ENCODE data around the gene RHOBTB1.
A peak's percentile ranks its signal among the peaks of the same experiment; 100 is the strongest.

The RHOBTB1 gene

GRCh38 chr10:60965696-60966095 lies 21.7 kb upstream of the RHOBTB1 start:
- no peak for DNase-seq (ENCODE audit: low spot score)

GRCh38 chr10:60964257-60965235 lies 20.6 kb upstream of the RHOBTB1 start:
- DNase-seq (ENCODE audit: low spot score): peak; percentile 90

GRCh38 chr10:60963441-60964256 lies 19.7 kb upstream of the RHOBTB1 start:
- no peak for DNase-seq (ENCODE audit: low spot score)

GRCh38 chr10:60962946-60963345 lies 19.0 kb upstream of the RHOBTB1 start:
- DNase-seq (ENCODE audit: low spot score): no peak

GRCh38 chr10:60960913-60961312 lies 16.9 kb upstream of the RHOBTB1 start:
- no peak for DNase-seq (ENCODE audit: low spot score)

GRCh38 chr10:60960031-60960430 lies 16.0 kb upstream of the RHOBTB1 start:
- DNase-seq (ENCODE audit: low spot score): no peak

GRCh38 chr10:60958892-60959601 lies 15.1 kb upstream of the RHOBTB1 start:
- DNase-seq (ENCODE audit: low spot score): no peak

- no peak for DNase-seq (ENCODE audit: low spot score)
Observed at GRCh38 chr10:60957667-60958221, 13.8 kb upstream of the RHOBTB1 start.

GRCh38 chr10:60955957-60956425 lies 12.0 kb upstream of the RHOBTB1 start:
- DNase-seq (ENCODE audit: low spot score): no peak

GRCh38 chr10:60955316-60955715 lies 11.3 kb upstream of the RHOBTB1 start:
- no peak for DNase-seq (ENCODE audit: low spot score)

- no peak for DNase-seq (ENCODE audit: low spot score)
Observed at GRCh38 chr10:60954035-60954434, 10.1 kb upstream of the RHOBTB1 start.

- no peak for DNase-seq (ENCODE audit: low spot score)
Observed at GRCh38 chr10:60953420-60953819, 9.4 kb upstream of the RHOBTB1 start.

- DNase-seq (ENCODE audit: low spot score): no peak
Observed at GRCh38 chr10:60952846-60953220, 8.8 kb upstream of the RHOBTB1 start.

- DNase-seq (ENCODE audit: low spot score): no peak
Observed at GRCh38 chr10:60952067-60952845, 8.3 kb upstream of the RHOBTB1 start.

- DNase-seq (ENCODE audit: low spot score): no peak
Observed at GRCh38 chr10:60951272-60951724, 7.3 kb upstream of the RHOBTB1 start.

- no peak for DNase-seq (ENCODE audit: low spot score)
Observed at GRCh38 chr10:60950300-60950699, 6.3 kb upstream of the RHOBTB1 start.

- no peak for DNase-seq (ENCODE audit: low spot score)
Observed at GRCh38 chr10:60948851-60949250, 4.9 kb upstream of the RHOBTB1 start.

- DNase-seq (ENCODE audit: low spot score): no peak
Observed at GRCh38 chr10:60944910-60945297, 919 bp upstream of the RHOBTB1 start.

- DNase-seq (ENCODE audit: low spot score): peak; percentile 60
Observed at GRCh38 chr10:60943316-60944057, 498 bp downstream of the RHOBTB1 start.

- peak; percentile 65 for DNase-seq (ENCODE audit: low spot score)
Observed at GRCh38 chr10:60942788-60943315, 1.1 kb downstream of the RHOBTB1 start.

All from putamen (tissue), 1 donor.